Central memory CD8-positive, alpha-beta T cell (primary cell): ENCODE results near the gene NLRP4.

Experiments
- ATAC-seq: fragments of 150-1000 bp; cut with Tn5 transposase; replicated peaks from 2 replicates; pipeline ENCODE4 v1.10.0; 2022; ENCODE audit warnings: mild to moderate bottlenecking, moderate FRiP score, moderate number of reproducible peaks; ENCODE audit not compliant: poor library complexity, severe bottlenecking; ENCODE audit errors: extremely low read depth
- DNase-seq, 2 donors: peaks; one replicate each; pipeline ENCODE4 v3.0.0; 2021; ENCODE audit warnings: low spot score in 2 of 2
- H3K27ac Mint-ChIP-seq: one replicate; pipeline ENCODE4 v1.8.0; 2022; ENCODE audit warnings: low read depth, mild to moderate bottlenecking, moderate library complexity, mixed read lengths
- H3K27me3 Mint-ChIP-seq: one replicate; pipeline ENCODE4 v1.8.0; 2022; ENCODE audit warnings: mixed read lengths
- H3K36me3 Mint-ChIP-seq: one replicate; pipeline ENCODE4 v1.8.0; 2022; ENCODE audit warnings: mild to moderate bottlenecking, moderate library complexity, mixed read lengths; ENCODE audit not compliant: insufficient read depth
- H3K4me1 Mint-ChIP-seq: one replicate; pipeline ENCODE4 v1.8.0; 2022; ENCODE audit warnings: mixed read lengths
- H3K4me3 Mint-ChIP-seq: one replicate; pipeline ENCODE4 v1.8.0; 2022; ENCODE audit warnings: mild to moderate bottlenecking, moderate library complexity, mixed read lengths
- H3K9me3 Mint-ChIP-seq: one replicate; pipeline ENCODE4 v1.8.0; 2022; ENCODE audit warnings: mixed read lengths

NLRP4 gene

GRCh38 chr19:55836340-55836739 is at the start of gene NLRP4:
Gene NLRP4 (plus strand): TSS chr19:55836540. CDS start chr19:55852081, 15,541 bp downstream.
- Mint-ChIP-seq H3K9me3 (peaks cover 5% of the 10 kb centered on the region), H3K27ac (no peak within 1 kb of the TSS), H3K4me1 (no peaks in the 10 kb centered on the region), H3K27me3 (no peaks in the 10 kb centered on the region), H3K4me3 (no peak within 1 kb of the TSS), H3K36me3 (no peaks in the 10 kb centered on the region)
- ATAC-seq: no peak
- no peak for DNase-seq

- H3K4me3 Mint-ChIP-seq: no peak overlapping the region
- no peak overlapping the region for H3K27ac Mint-ChIP-seq
- no peaks in the 10 kb centered on the region for H3K36me3 Mint-ChIP-seq
- peaks cover 4% of the 10 kb centered on the region for H3K9me3 Mint-ChIP-seq
- peaks cover 25% of the 10 kb centered on the region for H3K27me3 Mint-ChIP-seq
- no peak for ATAC-seq
- no peaks in the 10 kb centered on the region for H3K4me1 Mint-ChIP-seq
- no peak for DNase-seq
These were observed 41.3 kb upstream of the NLRP4 start for GRCh38 chr19:55795021-55795420.

GRCh38 chr19:55801416-55801815 is 34.9 kb upstream of the NLRP4 start:
- ATAC-seq: no peak
- Mint-ChIP-seq H3K4me1 (no peaks in the 10 kb centered on the region), H3K27me3 (peaks cover 37% of the 10 kb centered on the region), H3K27ac (no peak overlapping the region), H3K9me3 (peaks cover 4% of the 10 kb centered on the region), H3K4me3 (no peak overlapping the region), H3K36me3 (no peaks in the 10 kb centered on the region)
- no peak for DNase-seq

GRCh38 chr19:55802281-55802680 is 34.1 kb upstream of the NLRP4 start:
- Mint-ChIP-seq H3K36me3 (no peaks in the 10 kb centered on the region), H3K27ac (no peak overlapping the region), H3K27me3 (peaks cover 33% of the 10 kb centered on the region), H3K4me3 (no peak overlapping the region), H3K4me1 (no peaks in the 10 kb centered on the region), H3K9me3 (peaks cover 10% of the 10 kb centered on the region)
- ATAC-seq: no peak
- DNase-seq: no peak

- no peak overlapping the region for H3K27ac Mint-ChIP-seq
- no peak overlapping the region for H3K4me3 Mint-ChIP-seq
- peaks cover 2% of the 10 kb centered on the region for H3K36me3 Mint-ChIP-seq
These were observed 26.8 kb upstream of the NLRP4 start for GRCh38 chr19:55809381-55810058.

GRCh38 chr19:55811340-55811739 is 25.0 kb upstream of the NLRP4 start:
- peaks cover 36% of the 10 kb centered on the region for H3K27me3 Mint-ChIP-seq
- peaks cover 11% of the 10 kb centered on the region for H3K9me3 Mint-ChIP-seq
- no peak for DNase-seq
- H3K36me3 Mint-ChIP-seq: peaks cover 2% of the 10 kb centered on the region
- no peak for ATAC-seq
- no peak overlapping the region for H3K27ac Mint-ChIP-seq
- no peaks in the 10 kb centered on the region for H3K4me1 Mint-ChIP-seq
- no peak overlapping the region for H3K4me3 Mint-ChIP-seq

More at GRCh38 chr19:55809381-55810058, 26.8 kb upstream of the NLRP4 start:
- Mint-ChIP-seq H3K9me3 (peaks cover 11% of the 10 kb centered on the region), H3K4me1 (no peaks in the 10 kb centered on the region), H3K27me3 (peaks cover 30% of the 10 kb centered on the region)
- ATAC-seq: no peak
- DNase-seq: no peak

GRCh38 chr19:55812449-55812848 is 23.9 kb upstream of the NLRP4 start:
- H3K4me3 Mint-ChIP-seq: no peak overlapping the region
- DNase-seq (no peak), ATAC-seq (no peak)
- peaks cover 5% of the 10 kb centered on the region for H3K9me3 Mint-ChIP-seq
- H3K4me1 Mint-ChIP-seq: no peaks in the 10 kb centered on the region
- H3K27me3 Mint-ChIP-seq: peaks cover 36% of the 10 kb centered on the region
- peaks cover 2% of the 10 kb centered on the region for H3K36me3 Mint-ChIP-seq
- H3K27ac Mint-ChIP-seq: no peak overlapping the region

- Mint-ChIP-seq H3K4me3 (no peak overlapping the region), H3K27ac (no peak overlapping the region), H3K9me3 (peaks cover 3% of the 10 kb centered on the region), H3K36me3 (peaks cover 2% of the 10 kb centered on the region), H3K27me3 (peaks cover 36% of the 10 kb centered on the region), H3K4me1 (no peaks in the 10 kb centered on the region)
- ATAC-seq: no peak
- no peak for DNase-seq
These were observed 22.4 kb upstream of the NLRP4 start for GRCh38 chr19:55813906-55814305.

GRCh38 chr19:55820037-55820436 is 16.3 kb upstream of the NLRP4 start:
- H3K27ac Mint-ChIP-seq: no peak overlapping the region
- H3K4me1 Mint-ChIP-seq: no peaks in the 10 kb centered on the region
- H3K9me3 Mint-ChIP-seq: no peaks in the 10 kb centered on the region
- DNase-seq (no peak), ATAC-seq (no peak)
- no peaks in the 10 kb centered on the region for H3K36me3 Mint-ChIP-seq
- H3K4me3 Mint-ChIP-seq: no peak overlapping the region
- peaks cover 19% of the 10 kb centered on the region for H3K27me3 Mint-ChIP-seq

GRCh38 chr19:55830656-55831055 is 5.7 kb upstream of the NLRP4 start:
- Mint-ChIP-seq H3K27me3 (peaks cover 9% of the 10 kb centered on the region), H3K36me3 (no peaks in the 10 kb centered on the region), H3K9me3 (peaks cover 5% of the 10 kb centered on the region), H3K4me3 (no peak overlapping the region), H3K27ac (no peak overlapping the region), H3K4me1 (no peaks in the 10 kb centered on the region)
- no peak for DNase-seq
- ATAC-seq: no peak

- H3K27ac Mint-ChIP-seq: no peak within 1 kb of the TSS
- ATAC-seq: no peak
- no peak for DNase-seq
- peaks cover 5% of the 10 kb centered on the region for H3K9me3 Mint-ChIP-seq
- H3K4me3 Mint-ChIP-seq: no peak within 1 kb of the TSS
- peaks cover 9% of the 10 kb centered on the region for H3K27me3 Mint-ChIP-seq
- no peaks in the 10 kb centered on the region for H3K36me3 Mint-ChIP-seq
- H3K4me1 Mint-ChIP-seq: no peaks in the 10 kb centered on the region
These were observed 4.5 kb upstream of the NLRP4 start, which contains the start of gene NLRP11 for GRCh38 chr19:55831846-55832245. Gene NLRP11 (minus strand): TSS chr19:55831999. CDS start chr19:55818174, 13,825 bp downstream.

- H3K27me3 Mint-ChIP-seq: peaks cover 9% of the 10 kb centered on the region
- no peak overlapping the region for H3K27ac Mint-ChIP-seq
- H3K4me1 Mint-ChIP-seq: no peaks in the 10 kb centered on the region
- DNase-seq: no peak
- H3K4me3 Mint-ChIP-seq: no peak overlapping the region
- H3K36me3 Mint-ChIP-seq: no peaks in the 10 kb centered on the region
- peaks cover 5% of the 10 kb centered on the region for H3K9me3 Mint-ChIP-seq
- ATAC-seq: no peak
These were observed 3.7 kb upstream of the NLRP4 start for GRCh38 chr19:55832676-55833075.

GRCh38 chr19:55838251-55838650 is 1.9 kb downstream of the NLRP4 start:
- DNase-seq (no peak), ATAC-seq (no peak)
- Mint-ChIP-seq H3K27me3 (no peaks in the 10 kb centered on the region), H3K36me3 (no peaks in the 10 kb centered on the region), H3K4me1 (no peaks in the 10 kb centered on the region), H3K27ac (no peak overlapping the region), H3K9me3 (peaks cover 11% of the 10 kb centered on the region), H3K4me3 (no peak overlapping the region)
